Suprapubic skin (tissue), 4 donors: Measurements from ENCODE around the gene KDM5B. TPM values are rescaled to one million over a fixed set of nuclear protein-coding genes. Genes with fewer than 3 reads are reported as not detected.

ENCODE experiments used
- DNase-seq, 2 donors: peaks; one replicate each; pipeline ENCODE4 v3.0.0-alpha.2; 2019; ENCODE audit warnings: low spot score in 2 of 2
- H3K27ac ChIP-seq: fragments of 200-600 bp; sonication (generic); one replicate; pipeline ENCODE4 v1.5.1; 2019
- H3K27me3 ChIP-seq: fragments of 200-600 bp; sonication (generic); one replicate; pipeline ENCODE4 v1.5.1; 2019
- H3K36me3 ChIP-seq: fragments of 200-600 bp; sonication (generic); one replicate; pipeline ENCODE4 v1.5.1; 2019
- H3K4me1 ChIP-seq: fragments of 200-600 bp; sonication (generic); one replicate; pipeline ENCODE4 v1.5.1; 2019
- H3K4me3 ChIP-seq: fragments of 200-600 bp; sonication (generic); one replicate; pipeline ENCODE4 v1.5.1; 2019; ENCODE audit warnings: mild to moderate bottlenecking
- H3K9me3 ChIP-seq: fragments of 200-600 bp; sonication (generic); one replicate; pipeline ENCODE4 v1.5.1; 2019
- EP300 ChIP-seq: sonication (generic); formaldehyde crosslinking; IDR thresholded peaks from one replicate; pipeline ENCODE4 v1.6.1; 2017; ENCODE audit warnings: antibody characterized with exemption
- POLR2A ChIP-seq, 2 donors: fragments of 450-650 bp; IDR thresholded peaks; one replicate each; pipeline ENCODE4 v1.6.1; 2017; ENCODE audit warnings: antibody characterized with exemption in 2 of 2, mild to moderate bottlenecking in 2 of 2, moderate library complexity in 2 of 2
- POLR2AphosphoS5 ChIP-seq, 3 donors: sonication (generic); formaldehyde crosslinking; IDR thresholded peaks; one replicate each; pipeline ENCODE4 v1.6.1; 2017; ENCODE audit warnings: antibody characterized with exemption in 3 of 3
- WGBS: methylation state at CpG from one replicate; pipeline ENCODE4 v1.1.5; 2018; 5-methylcytosine and 5-hydroxymethylcytosine counted together
- total RNA-seq, 4 donors: library from RNA; depleted of rRNA; stranded (reverse); fragments of >200 nt; gene quantifications; one replicate each; pipeline ENCODE4 v1.1.0, GENCODE V29; 2016
- TF ChIP-seq, protein P1 (sequence below), 2 donors: fragments of 200-600 bp in 1 of 2; fragments of 450-650 bp in 1 of 2; sonication (generic) in 1 of 2; IDR thresholded peaks; one replicate each; pipeline ENCODE4 v1.5.1; 2016 to 2019; ENCODE audit warnings: antibody characterized with exemption in 2 of 2, mild to moderate bottlenecking in 1 of 2, moderate library complexity in 1 of 2

The KDM5B gene
- total RNA-seq, 4 donors from 2014 or later: 76.1 to 165 (median 89.4) TPM

GRCh38 chr1:202688401-202688800 lies 119.8 kb downstream of the KDM5B start:
- DNase-seq: no peak
- H3K9me3 ChIP-seq: no peaks in the 10 kb centered on the region
- H3K27ac ChIP-seq: no peak overlapping the region
- no peaks in the 10 kb centered on the region for H3K36me3 ChIP-seq
- no peaks in the 10 kb centered on the region for H3K4me1 ChIP-seq
- WGBS: 70% methylated on average over 7 of the region's 7 CpGs
- peaks cover 61% of the 10 kb centered on the region for H3K27me3 ChIP-seq
- H3K4me3 ChIP-seq: no peak overlapping the region
- TF ChIP-seq EP300 (no peak), POLR2A (IDR thresholded peaks at IDR 0.05) (no peak), POLR2AphosphoS5 (IDR thresholded peaks at IDR 0.05) (no peak)
- TF ChIP-seq, protein P1, sequence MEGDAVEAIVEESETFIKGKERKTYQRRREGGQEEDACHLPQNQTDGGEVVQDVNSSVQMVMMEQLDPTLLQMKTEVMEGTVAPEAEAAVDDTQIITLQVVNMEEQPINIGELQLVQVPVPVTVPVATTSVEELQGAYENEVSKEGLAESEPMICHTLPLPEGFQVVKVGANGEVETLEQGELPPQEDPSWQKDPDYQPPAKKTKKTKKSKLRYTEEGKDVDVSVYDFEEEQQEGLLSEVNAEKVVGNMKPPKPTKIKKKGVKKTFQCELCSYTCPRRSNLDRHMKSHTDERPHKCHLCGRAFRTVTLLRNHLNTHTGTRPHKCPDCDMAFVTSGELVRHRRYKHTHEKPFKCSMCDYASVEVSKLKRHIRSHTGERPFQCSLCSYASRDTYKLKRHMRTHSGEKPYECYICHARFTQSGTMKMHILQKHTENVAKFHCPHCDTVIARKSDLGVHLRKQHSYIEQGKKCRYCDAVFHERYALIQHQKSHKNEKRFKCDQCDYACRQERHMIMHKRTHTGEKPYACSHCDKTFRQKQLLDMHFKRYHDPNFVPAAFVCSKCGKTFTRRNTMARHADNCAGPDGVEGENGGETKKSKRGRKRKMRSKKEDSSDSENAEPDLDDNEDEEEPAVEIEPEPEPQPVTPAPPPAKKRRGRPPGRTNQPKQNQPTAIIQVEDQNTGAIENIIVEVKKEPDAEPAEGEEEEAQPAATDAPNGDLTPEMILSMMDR (IDR thresholded peaks at IDR 0.05): no peak

- Histone ChIP-seq H3K27ac (no peak overlapping the region), H3K36me3 (no peaks in the 10 kb centered on the region), H3K4me3 (no peak overlapping the region), H3K9me3 (no peaks in the 10 kb centered on the region), H3K27me3 (peaks cover 66% of the 10 kb centered on the region), H3K4me1 (no peaks in the 10 kb centered on the region)
- TF ChIP-seq, protein P1 (IDR thresholded peaks at IDR 0.05): no peak
- TF ChIP-seq POLR2A (IDR thresholded peaks at IDR 0.05) (no peak), EP300 (no peak), POLR2AphosphoS5 (IDR thresholded peaks at IDR 0.05) (no peak)
- no peak for DNase-seq
- 88% methylated on average over 3 of the region's 3 CpGs for WGBS
Observed at GRCh38 chr1:202687798-202688197, 120.4 kb downstream of the KDM5B start.

- Histone ChIP-seq H3K4me1 (no peaks in the 10 kb centered on the region), H3K27me3 (peaks cover 70% of the 10 kb centered on the region), H3K4me3 (no peak overlapping the region), H3K27ac (no peak overlapping the region), H3K9me3 (no peaks in the 10 kb centered on the region), H3K36me3 (no peaks in the 10 kb centered on the region)
- no peak for DNase-seq
- 64% methylated on average over 11 of the region's 11 CpGs for WGBS
- TF ChIP-seq, protein P1 (IDR thresholded peaks at IDR 0.05): no peak
- TF ChIP-seq EP300 (no peak), POLR2A (IDR thresholded peaks at IDR 0.05) (no peak), POLR2AphosphoS5 (IDR thresholded peaks at IDR 0.05) (no peak)
Observed at GRCh38 chr1:202687370-202687769, 120.9 kb downstream of the KDM5B start.

- no peak for TF ChIP-seq POLR2AphosphoS5 (IDR thresholded peaks at IDR 0.05)
- no peak for TF ChIP-seq POLR2A (IDR thresholded peaks at IDR 0.05)
- TF ChIP-seq EP300: no peak
- TF ChIP-seq, protein P1 (IDR thresholded peaks at IDR 0.05): no peak
- Histone ChIP-seq H3K9me3 (no peaks in the 10 kb centered on the region), H3K4me3 (no peak overlapping the region), H3K4me1 (no peaks in the 10 kb centered on the region), H3K27ac (no peak overlapping the region), H3K27me3 (peaks cover 74% of the 10 kb centered on the region), H3K36me3 (no peaks in the 10 kb centered on the region)
- WGBS: 72% methylated on average over 6 of the region's 6 CpGs
- no peak for DNase-seq
Observed at GRCh38 chr1:202685641-202686040, 122.6 kb downstream of the KDM5B start.

DNA sequence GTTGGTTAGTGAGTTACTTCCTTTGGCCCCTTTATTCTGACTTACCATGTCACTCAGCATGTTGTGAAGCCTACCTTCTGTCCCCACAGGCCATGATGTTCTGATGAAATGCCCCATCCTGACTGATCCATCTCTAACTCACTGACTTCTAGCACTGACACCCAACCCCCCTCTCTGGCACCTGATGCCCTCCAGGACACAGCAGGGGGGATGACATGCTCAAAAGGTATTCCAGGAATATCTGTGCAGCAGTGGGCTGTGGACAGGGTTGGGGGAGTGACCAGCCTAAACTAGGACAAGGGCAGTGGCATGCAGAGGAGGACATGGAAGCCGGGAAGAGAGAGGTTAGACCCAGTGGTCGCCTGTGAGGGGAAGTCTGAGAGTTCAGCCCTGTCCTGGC lies 123.5 kb downstream of the KDM5B start:
- H3K36me3 ChIP-seq: no peaks in the 10 kb centered on the region
- TF ChIP-seq POLR2A (IDR thresholded peaks at IDR 0.05) (no peak), EP300 (no peak), POLR2AphosphoS5 (IDR thresholded peaks at IDR 0.05) (no peak)
- TF ChIP-seq, protein P1 (IDR thresholded peaks at IDR 0.05): no peak
- no peaks in the 10 kb centered on the region for H3K4me1 ChIP-seq
- H3K4me3 ChIP-seq: no peak overlapping the region
- no peaks in the 10 kb centered on the region for H3K9me3 ChIP-seq
- H3K27me3 ChIP-seq: peaks cover 70% of the 10 kb centered on the region
- 77% methylated on average over 2 of the region's 2 CpGs for WGBS
- no peak overlapping the region for H3K27ac ChIP-seq
- no peak for DNase-seq
